ENCODE results near the gene VEPH1.

DNA sequence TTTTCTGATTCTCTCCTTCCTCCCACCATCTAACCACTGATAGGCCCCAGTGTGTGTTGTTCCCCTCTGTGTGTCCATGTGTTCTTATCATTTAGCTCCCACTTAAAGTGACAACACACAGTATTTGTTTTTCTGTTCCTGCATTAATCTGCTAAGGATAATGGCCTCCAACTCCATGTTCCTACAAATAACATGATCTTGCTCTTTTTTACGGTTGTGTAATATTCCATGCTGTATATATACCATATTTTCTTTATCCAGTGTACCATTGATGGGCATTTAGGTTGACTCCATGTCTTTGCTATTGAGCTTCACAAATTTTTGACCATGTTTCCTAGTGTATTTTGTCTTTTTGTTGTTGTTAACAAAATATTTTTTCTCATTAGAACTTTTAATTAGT, 30.6 kb downstream of the VEPH1 start:
- TF ChIP-seq ZFP36 (IDR thresholded peaks at IDR 0.05; ENCODE audit: borderline replicate concordance, partially characterized antibody) (no peak), RFX5 (IDR thresholded peaks at IDR 0.05) (no peak), EP300 (IDR thresholded peaks at IDR 0.05) (no peak), HOXA7 (CRISPR knock-in tag; IDR thresholded peaks at IDR 0.05) (no peak), SMC3 (IDR thresholded peaks at IDR 0.05) (no peak), POLR2A (IDR thresholded peaks at IDR 0.05; ENCODE audit: low read length) (no peak)
- TF ChIP-seq, protein P1, sequence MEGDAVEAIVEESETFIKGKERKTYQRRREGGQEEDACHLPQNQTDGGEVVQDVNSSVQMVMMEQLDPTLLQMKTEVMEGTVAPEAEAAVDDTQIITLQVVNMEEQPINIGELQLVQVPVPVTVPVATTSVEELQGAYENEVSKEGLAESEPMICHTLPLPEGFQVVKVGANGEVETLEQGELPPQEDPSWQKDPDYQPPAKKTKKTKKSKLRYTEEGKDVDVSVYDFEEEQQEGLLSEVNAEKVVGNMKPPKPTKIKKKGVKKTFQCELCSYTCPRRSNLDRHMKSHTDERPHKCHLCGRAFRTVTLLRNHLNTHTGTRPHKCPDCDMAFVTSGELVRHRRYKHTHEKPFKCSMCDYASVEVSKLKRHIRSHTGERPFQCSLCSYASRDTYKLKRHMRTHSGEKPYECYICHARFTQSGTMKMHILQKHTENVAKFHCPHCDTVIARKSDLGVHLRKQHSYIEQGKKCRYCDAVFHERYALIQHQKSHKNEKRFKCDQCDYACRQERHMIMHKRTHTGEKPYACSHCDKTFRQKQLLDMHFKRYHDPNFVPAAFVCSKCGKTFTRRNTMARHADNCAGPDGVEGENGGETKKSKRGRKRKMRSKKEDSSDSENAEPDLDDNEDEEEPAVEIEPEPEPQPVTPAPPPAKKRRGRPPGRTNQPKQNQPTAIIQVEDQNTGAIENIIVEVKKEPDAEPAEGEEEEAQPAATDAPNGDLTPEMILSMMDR (IDR thresholded peaks at IDR 0.05) = no peak
- TF ChIP-seq, protein P2, sequence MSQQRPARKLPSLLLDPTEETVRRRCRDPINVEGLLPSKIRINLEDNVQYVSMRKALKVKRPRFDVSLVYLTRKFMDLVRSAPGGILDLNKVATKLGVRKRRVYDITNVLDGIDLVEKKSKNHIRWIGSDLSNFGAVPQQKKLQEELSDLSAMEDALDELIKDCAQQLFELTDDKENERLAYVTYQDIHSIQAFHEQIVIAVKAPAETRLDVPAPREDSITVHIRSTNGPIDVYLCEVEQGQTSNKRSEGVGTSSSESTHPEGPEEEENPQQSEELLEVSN (IDR thresholded peaks at IDR 0.05; ENCODE audit: borderline replicate concordance, low read depth) = no peak
- TF ChIP-seq, protein P3, sequence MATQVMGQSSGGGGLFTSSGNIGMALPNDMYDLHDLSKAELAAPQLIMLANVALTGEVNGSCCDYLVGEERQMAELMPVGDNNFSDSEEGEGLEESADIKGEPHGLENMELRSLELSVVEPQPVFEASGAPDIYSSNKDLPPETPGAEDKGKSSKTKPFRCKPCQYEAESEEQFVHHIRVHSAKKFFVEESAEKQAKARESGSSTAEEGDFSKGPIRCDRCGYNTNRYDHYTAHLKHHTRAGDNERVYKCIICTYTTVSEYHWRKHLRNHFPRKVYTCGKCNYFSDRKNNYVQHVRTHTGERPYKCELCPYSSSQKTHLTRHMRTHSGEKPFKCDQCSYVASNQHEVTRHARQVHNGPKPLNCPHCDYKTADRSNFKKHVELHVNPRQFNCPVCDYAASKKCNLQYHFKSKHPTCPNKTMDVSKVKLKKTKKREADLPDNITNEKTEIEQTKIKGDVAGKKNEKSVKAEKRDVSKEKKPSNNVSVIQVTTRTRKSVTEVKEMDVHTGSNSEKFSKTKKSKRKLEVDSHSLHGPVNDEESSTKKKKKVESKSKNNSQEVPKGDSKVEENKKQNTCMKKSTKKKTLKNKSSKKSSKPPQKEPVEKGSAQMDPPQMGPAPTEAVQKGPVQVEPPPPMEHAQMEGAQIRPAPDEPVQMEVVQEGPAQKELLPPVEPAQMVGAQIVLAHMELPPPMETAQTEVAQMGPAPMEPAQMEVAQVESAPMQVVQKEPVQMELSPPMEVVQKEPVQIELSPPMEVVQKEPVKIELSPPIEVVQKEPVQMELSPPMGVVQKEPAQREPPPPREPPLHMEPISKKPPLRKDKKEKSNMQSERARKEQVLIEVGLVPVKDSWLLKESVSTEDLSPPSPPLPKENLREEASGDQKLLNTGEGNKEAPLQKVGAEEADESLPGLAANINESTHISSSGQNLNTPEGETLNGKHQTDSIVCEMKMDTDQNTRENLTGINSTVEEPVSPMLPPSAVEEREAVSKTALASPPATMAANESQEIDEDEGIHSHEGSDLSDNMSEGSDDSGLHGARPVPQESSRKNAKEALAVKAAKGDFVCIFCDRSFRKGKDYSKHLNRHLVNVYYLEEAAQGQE (IDR thresholded peaks at IDR 0.05) = no peak
- TF ChIP-seq, protein P4, sequence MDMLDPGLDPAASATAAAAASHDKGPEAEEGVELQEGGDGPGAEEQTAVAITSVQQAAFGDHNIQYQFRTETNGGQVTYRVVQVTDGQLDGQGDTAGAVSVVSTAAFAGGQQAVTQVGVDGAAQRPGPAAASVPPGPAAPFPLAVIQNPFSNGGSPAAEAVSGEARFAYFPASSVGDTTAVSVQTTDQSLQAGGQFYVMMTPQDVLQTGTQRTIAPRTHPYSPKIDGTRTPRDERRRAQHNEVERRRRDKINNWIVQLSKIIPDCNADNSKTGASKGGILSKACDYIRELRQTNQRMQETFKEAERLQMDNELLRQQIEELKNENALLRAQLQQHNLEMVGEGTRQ (IDR thresholded peaks at IDR 0.05) = no peak

All from A549 (cell line).